ENCODE measurements around the gene RARS1.

RARS1 gene

GRCh38 chr5:168464214-168464613 lies 22.1 kb upstream of the RARS1 start:
- CTCF ChIA-PET, result interaction anchor here (1.0 to 1.1 kb wide), 2 partner anchors 11 to 17 kb away, joined by 3 read pairs; no protein-coding TSS in a partner anchor
- POLR2A ChIA-PET, result no interaction called here
- TF ChIP-seq CTCF (IDR thresholded peaks at IDR 0.05; ENCODE audit: insufficient read depth, low read length, missing control alignments), result no peak
- H3K4me3 ChIP-seq (ENCODE audit: low read depth, low read length), result no peak overlapping the region
- no peak for DNase-seq (ENCODE audit: low read depth, low spot score)

GRCh38 chr5:168464641-168465040 lies 21.6 kb upstream of the RARS1 start:
- no peak for TF ChIP-seq CTCF (IDR thresholded peaks at IDR 0.05; ENCODE audit: insufficient read depth, low read length, missing control alignments)
- ChIA-PET POLR2A (no interaction called here), CTCF (interaction anchor here (1.0 to 1.1 kb wide), 2 partner anchors 11 to 17 kb away, joined by 3 read pairs; no protein-coding TSS in a partner anchor)
- DNase-seq (ENCODE audit: low read depth, low spot score), result no peak
- H3K4me3 ChIP-seq (ENCODE audit: low read depth, low read length), result no peak overlapping the region

GRCh38 chr5:168467755-168468330 lies 18.4 kb upstream of the RARS1 start:
- no peak for DNase-seq (ENCODE audit: low read depth, low spot score)
- POLR2A ChIA-PET, result no interaction called here
- no peak for TF ChIP-seq CTCF (IDR thresholded peaks at IDR 0.05; ENCODE audit: insufficient read depth, low read length, missing control alignments)
- H3K4me3 ChIP-seq (ENCODE audit: low read depth, low read length), result no peak overlapping the region
- CTCF ChIA-PET, result interaction anchor here (1.2 to 2.0 kb wide), 4 partner anchors 10 to 198 kb away, joined by 3 to 8 read pairs (median 4); no protein-coding TSS in a partner anchor

- POLR2A ChIA-PET, result interaction anchor here (0.7 kb wide), 1 partner anchor 54 kb away, joined by 3 read pairs; no protein-coding TSS in a partner anchor
- TF ChIP-seq CTCF (IDR thresholded peaks at IDR 0.05; ENCODE audit: insufficient read depth, low read length, missing control alignments), result no peak
- DNase-seq (ENCODE audit: low read depth, low spot score), result peak; percentile 42
- CTCF ChIA-PET, result interaction anchor here (1.2 to 2.0 kb wide), 5 partner anchors 11 to 199 kb away, joined by 3 to 8 read pairs (median 5); no protein-coding TSS in a partner anchor
- no peak overlapping the region for H3K4me3 ChIP-seq (ENCODE audit: low read depth, low read length)
Observed at GRCh38 chr5:168468836-168469235, 17.4 kb upstream of the RARS1 start.

- POLR2A ChIA-PET, result no interaction called here
- H3K4me3 ChIP-seq (ENCODE audit: low read depth, low read length), result no peak overlapping the region
- no peak for DNase-seq (ENCODE audit: low read depth, low spot score)
- CTCF ChIA-PET, result interaction anchor here (0.7 to 1.5 kb wide), 3 partner anchors 12 to 174 kb away, joined by 3 to 5 read pairs (median 5); no protein-coding TSS in a partner anchor
- no peak for TF ChIP-seq CTCF (IDR thresholded peaks at IDR 0.05; ENCODE audit: insufficient read depth, low read length, missing control alignments)
Observed at GRCh38 chr5:168469816-168470215, 16.5 kb upstream of the RARS1 start.

GRCh38 chr5:168471785-168472184 lies 14.5 kb upstream of the RARS1 start:
- ChIA-PET CTCF (interaction anchor here (0.9 to 2.5 kb wide), 7 partner anchors 9 to 202 kb away, joined by 3 to 12 read pairs (median 5); partner anchors contain the start of gene RARS1), POLR2A (interaction anchor here (1.3 kb wide), 1 partner anchor 15 kb away, joined by 4 read pairs; the partner anchor contains the start of gene RARS1)
- DNase-seq (ENCODE audit: low read depth, low spot score), result no peak
- no peak for TF ChIP-seq CTCF (IDR thresholded peaks at IDR 0.05; ENCODE audit: insufficient read depth, low read length, missing control alignments)
- H3K4me3 ChIP-seq (ENCODE audit: low read depth, low read length), result peak overlapping the region; percentile 19
